GM12878 (cell line): ENCODE data around the gene ARHGEF1. TPM values are rescaled to one million over a fixed set of nuclear protein-coding genes. Genes with fewer than 3 reads are reported as not detected.

Experiments
- ATAC-seq: fragments of 200-7000 bp; cut with Tn5 transposase; 3 replicates; pipeline ENCODE4 v1.9.1; 2020; ENCODE audit warnings: mild to moderate bottlenecking, moderate library complexity
- BruUV-seq: library from RNA; stranded (reverse); fragments of 400-500 nt; replicated peaks from 2 replicates; lab custom pipeline; 2021; lab: Mats Ljungman, UMichigan
- CTCF ChIA-PET: fragments of 300-600 bp; sonication (Branson Sonifier 250); formaldehyde crosslinking; extraction: SDS; loops from one replicate; lab custom pipeline; 2021; ENCODE audit warnings: inconsistent platforms; lab: Yijun Ruan, JAX
- POLR2A ChIA-PET: fragments of 350-600 bp; formaldehyde crosslinking; extraction: SDS; loops from one replicate; lab custom pipeline; 2021; ENCODE audit warnings: inconsistent platforms; lab: Charles Lee
- RAD21 ChIA-PET: fragments of 300-600 bp; sonication (Branson Sonifier 250); formaldehyde crosslinking; loops from one replicate; lab custom pipeline; 2023; ENCODE audit warnings: antibody characterized with exemption; ENCODE audit not compliant: unreplicated experiment; lab: Charles Lee
- SMC1A ChIA-PET: fragments of 300-600 bp; sonication (Branson Sonifier 250); formaldehyde crosslinking; loops from one replicate; lab custom pipeline; 2023; ENCODE audit not compliant: unreplicated experiment, uncharacterized antibody; lab: Charles Lee
- DNase-seq: peaks from one replicate; pipeline ENCODE4 v3.0.0-alpha.2; 2011; ENCODE audit warnings: low read depth, low spot score
- FAIRE-seq: peaks from 3 replicates; lab custom pipeline; 2011; peaks lifted over from hg19 to GRCh38; lab: Jason Lieb, UNC
- H2AFZ ChIP-seq: 2 replicates; pipeline ENCODE4 v1.6.0; 2011; ENCODE audit warnings: low read depth, low read length, control low read depth; ENCODE audit not compliant: control insufficient read depth
- H3K27ac ChIP-seq: 2 replicates; pipeline ENCODE4 v1.5.1; 2011; ENCODE audit warnings: control low read depth; ENCODE audit not compliant: control insufficient read depth, insufficient read depth
- H3K27me3 ChIP-seq, 2 experiments: replicated peaks in 1 of 2; 2 replicates each; pipeline versions ENCODE4 v1.6.0 to v1.6.1; 2011; ENCODE audit warnings: low read length in 1 of 2; ENCODE audit not compliant: control insufficient read depth in 2 of 2, insufficient read depth in 2 of 2
- H3K36me3 ChIP-seq, 2 experiments: 2 replicates each; pipeline ENCODE4 v1.5.1; 2011; ENCODE audit warnings: low read length in 1 of 2; ENCODE audit not compliant: control insufficient read depth in 2 of 2, insufficient read depth in 2 of 2
- H3K4me1 ChIP-seq: 2 replicates; pipeline ENCODE4 v1.6.1; 2011; ENCODE audit warnings: mild to moderate bottlenecking, low read length, moderate library complexity, mixed read lengths; ENCODE audit not compliant: control insufficient read depth, insufficient read depth
- H3K4me2 ChIP-seq: 2 replicates; pipeline ENCODE4 v1.6.0; 2011; ENCODE audit warnings: control low read depth; ENCODE audit not compliant: control insufficient read depth, insufficient read depth
- H3K4me3 ChIP-seq: fragments of 200-600 bp; sonication (generic); 2 replicates; pipeline ENCODE4 v1.5.1; 2016
- H3K79me2 ChIP-seq: 2 replicates; pipeline ENCODE4 v1.6.0; 2011; ENCODE audit warnings: low read length; ENCODE audit not compliant: control insufficient read depth, insufficient read depth
- H3K9ac ChIP-seq: 2 replicates; pipeline ENCODE4 v1.8.0; 2011; ENCODE audit warnings: low read length, control low read depth, mixed read lengths; ENCODE audit not compliant: control insufficient read depth, insufficient read depth
- H3K9me3 ChIP-seq: replicated peaks from 3 replicates; pipeline ENCODE4 v1.5.1; 2011; ENCODE audit warnings: mild to moderate bottlenecking, low read length; ENCODE audit not compliant: control insufficient read depth, insufficient read depth
- H4K20me1 ChIP-seq: 2 replicates; pipeline ENCODE4 v1.6.0; 2011; ENCODE audit not compliant: control insufficient read depth, insufficient read depth
- ATF2 ChIP-seq: IDR thresholded peaks from 2 replicates; pipeline ENCODE4 v1.6.1; 2012; ENCODE audit warnings: low read length, inconsistent platforms
- ATF7 ChIP-seq: fragments of 450-650 bp; IDR thresholded peaks from 2 replicates; pipeline ENCODE4 v1.6.1; 2016; ENCODE audit warnings: low read depth, mild to moderate bottlenecking
- CREM ChIP-seq: IDR thresholded peaks from 2 replicates; pipeline ENCODE4 v1.6.1; 2014; ENCODE audit warnings: antibody characterized with exemption, low read depth
- E4F1 ChIP-seq: fragments of 450-650 bp; IDR thresholded peaks from 2 replicates; pipeline ENCODE4 v1.6.1; 2018; ENCODE audit warnings: borderline replicate concordance, mild to moderate bottlenecking; ENCODE audit not compliant: partially characterized antibody
- ESRRA ChIP-seq: IDR thresholded peaks from 2 replicates; pipeline ENCODE4 v1.6.1; 2012; ENCODE audit warnings: mild to moderate bottlenecking, low read length, improper control_type of control experiment
- HDAC2 ChIP-seq: fragments of 200-600 bp; sonication (generic); IDR thresholded peaks from 2 replicates; pipeline ENCODE4 v1.6.1; 2017
- HDGF ChIP-seq: fragments of 450-650 bp; IDR thresholded peaks from 2 replicates; pipeline ENCODE4 v1.6.1; 2016; ENCODE audit warnings: antibody characterized with exemption
- IKZF2 ChIP-seq, 2 experiments: fragments of 450-650 bp; IDR thresholded peaks; 2 replicates each; pipeline ENCODE4 v1.6.1; 2017; ENCODE audit warnings: mild to moderate bottlenecking in 2 of 2, moderate library complexity in 2 of 2
- NFYA ChIP-seq: IDR thresholded peaks from 2 replicates; pipeline ENCODE4 v1.6.1; 2011; ENCODE audit warnings: low read depth, mild to moderate bottlenecking, low read length, improper control_type of control experiment, borderline replicate concordance
- POLR2AphosphoS2 ChIP-seq: IDR thresholded peaks from 2 replicates; pipeline ENCODE4 v1.6.1; 2011; ENCODE audit warnings: low read depth, mild to moderate bottlenecking, low read length, improper control_type of control experiment, moderate library complexity
- RBBP5 ChIP-seq: fragments of 200-600 bp; sonication (generic); conservative IDR thresholded peaks from 2 replicates; pipeline ENCODE4 v1.6.1; 2016
- RCOR1 ChIP-seq: conservative IDR thresholded peaks from 2 replicates; pipeline ENCODE4 v1.6.1; 2012; ENCODE audit warnings: low read depth, low read length, improper control_type of control experiment
- RELA ChIP-seq: fragments of 450-650 bp; IDR thresholded peaks from 2 replicates; pipeline ENCODE4 v1.8.0; 2014; ENCODE audit warnings: borderline replicate concordance; ENCODE audit not compliant: partially characterized antibody
- STAT3 ChIP-seq: IDR thresholded peaks from 2 replicates; pipeline ENCODE4 v1.6.1; 2011; ENCODE audit warnings: low read depth, low read length, improper control_type of control experiment
- SUPT20H ChIP-seq: IDR thresholded peaks from 2 replicates; pipeline ENCODE4 v1.6.1; 2011; ENCODE audit warnings: low read depth, mild to moderate bottlenecking, low read length, moderate library complexity, borderline replicate concordance; ENCODE audit not compliant: control insufficient read depth
- TAF1 ChIP-seq: IDR thresholded peaks from 2 replicates; pipeline ENCODE4 v1.6.1; 2011; ENCODE audit warnings: mild to moderate bottlenecking, low read depth, low read length, borderline replicate concordance
- USF2 ChIP-seq: IDR thresholded peaks from 2 replicates; pipeline ENCODE4 v1.6.1; 2011; ENCODE audit warnings: low read depth, low read length, improper control_type of control experiment, borderline replicate concordance
- ZBED1 ChIP-seq: IDR thresholded peaks from 2 replicates; pipeline ENCODE4 v1.6.1; 2016; ENCODE audit warnings: borderline replicate concordance
- ZBTB33 ChIP-seq: fragments of 450-650 bp; IDR thresholded peaks from 2 replicates; pipeline ENCODE4 v1.6.1; 2017; ENCODE audit warnings: mild to moderate bottlenecking
- WGBS: methylation state at CpG from one replicate; pipeline ENCODE4 v1.1.6; 2016; ENCODE audit warnings: low lambda C conversion rate; ENCODE audit not compliant: insufficient replicate concordance, insufficient coverage; ENCODE audit errors: missing lambda C conversion rate; 5-methylcytosine and 5-hydroxymethylcytosine counted together
- in situ Hi-C: fragments of 300-500 bp; cut with MboI; formaldehyde crosslinking; loops from 9 replicates; pipeline ENCODE4 v1.14.3; 2018; ENCODE audit warnings: mixed read lengths
- intact Hi-C: fragments of 100-400 bp; cut with micrococcal nuclease; formaldehyde crosslinking; loops from one replicate; pipeline ENCODE4 v1.14.2; 2022; ENCODE audit not compliant: unreplicated experiment
- polyA plus RNA-seq, 11 experiments: library from polyadenylated mRNA; depleted of rRNA in 4 of 11; unstranded in 6 of 11; stranded (reverse) in 5 of 11; fragments of >200 nt; fragmentation: Nextera tagmentation in 4 of 11; fragmentation: Illumina TruSeq in 1 of 11; extraction: Ambion mirVana in 4 of 11; extraction: Trizol in 1 of 11; gene quantifications; 1 replicate in 1 of 11; 2 replicates in 10 of 11; pipeline versions ENCODE4 v1.2.1 to v1.2.3, GENCODE V29; 2011 to 2016; ENCODE audit warnings: inconsistent platforms in 2 of 11, missing spikeins in 2 of 11, low read depth in 1 of 11
- total RNA-seq, 4 experiments: library from RNA; depleted of rRNA in 3 of 4; stranded (reverse); fragments of >200 nt in 3 of 4; fragmentation: Illumina TruSeq in 1 of 4; extraction: Trizol in 1 of 4; gene quantifications; 2 replicates each; pipeline versions ENCODE4 v1.2.1 to v1.2.3, GENCODE V29; 2013 to 2021

Gene ARHGEF1
- total and polyA plus RNA-seq, 10 of the 15 experiments (the other 5 are each of a cell fraction or from before 2014, with no cell fraction given), result 1.2 to 207 (median 53.9) TPM

- TF ChIP-seq E4F1 (no peak), TAF1 (no peak), IKZF2 (IDR thresholded peaks at IDR 0.05) (no peak), RBBP5 (no peak), ESRRA (no peak), ZBED1 (no peak), RELA (no peak), POLR2AphosphoS2 (no peak), HDAC2 (no peak)
- TF ChIP-seq, all 136 proteins: peak for 0
Observed at GRCh38 chr19:41848666-41849065, 34.3 kb upstream of the ARHGEF1 start (continued).

GRCh38 chr19:41849067-41849466, 33.9 kb upstream of the ARHGEF1 start:
- peaks cover 1 to 8% of the 10 kb centered on the region in 2 experiments; a peak in 3 of 4 replicates for H3K27me3 ChIP-seq
- no peaks in the 10 kb centered on the region for H3K4me1 ChIP-seq
- no peaks in the 10 kb centered on the region for H3K36me3 ChIP-seq
- H3K4me2 ChIP-seq, result no peak overlapping the region
- CTCF ChIA-PET, result interaction anchor here (0.9 to 4.5 kb wide), 4 partner anchors 9 to 54 kb away, joined by 3 to 24 read pairs (median 4); no protein-coding TSS in a partner anchor
- SMC1A ChIA-PET, result no interaction called here
- no peaks in the 10 kb centered on the region for H3K79me2 ChIP-seq
- POLR2A ChIA-PET, result no interaction called here
- in situ Hi-C loops, result no loop called here
- BruUV-seq, result no TSS peak
- DNase-seq (no peak), FAIRE-seq (no peak), ATAC-seq (no peak)
- no peaks in the 10 kb centered on the region for H4K20me1 ChIP-seq
- H3K9me3 ChIP-seq, result no peaks in the 10 kb centered on the region
- WGBS, result 22% methylated on average over 2 of the region's 2 CpGs
- H3K9ac ChIP-seq, result no peak overlapping the region
- intact Hi-C loops, result no loop called here
- H3K4me3 ChIP-seq, result no peak overlapping the region
- H2AFZ ChIP-seq, result no peak overlapping the region
- no peak overlapping the region for H3K27ac ChIP-seq
- RAD21 ChIA-PET, result no interaction called here
- no peak for TF ChIP-seq HDGF
- TF ChIP-seq CREM, result no peak
- no peak for TF ChIP-seq RBBP5
- TF ChIP-seq IKZF2 (IDR thresholded peaks at IDR 0.05), result no peak
- TF ChIP-seq STAT3, result no peak
- TF ChIP-seq SUPT20H, result no peak
- no peak for TF ChIP-seq ATF2
- TF ChIP-seq USF2, result no peak
- no peak for TF ChIP-seq ATF7
- TF ChIP-seq RCOR1, result no peak
- no peak for TF ChIP-seq ZBTB33
- TF ChIP-seq NFYA, result no peak
